HG03457 (cell line): ENCODE results near the gene POU2F1.

ENCODE experiments used
- ATAC-seq: cut with Tn5 transposase; IDR thresholded peaks from one replicate; pipeline ENCODE4 v1.9.1; 2021; ENCODE audit warnings: moderate number of reproducible peaks; ENCODE audit not compliant: unreplicated experiment

Gene POU2F1

DNA sequence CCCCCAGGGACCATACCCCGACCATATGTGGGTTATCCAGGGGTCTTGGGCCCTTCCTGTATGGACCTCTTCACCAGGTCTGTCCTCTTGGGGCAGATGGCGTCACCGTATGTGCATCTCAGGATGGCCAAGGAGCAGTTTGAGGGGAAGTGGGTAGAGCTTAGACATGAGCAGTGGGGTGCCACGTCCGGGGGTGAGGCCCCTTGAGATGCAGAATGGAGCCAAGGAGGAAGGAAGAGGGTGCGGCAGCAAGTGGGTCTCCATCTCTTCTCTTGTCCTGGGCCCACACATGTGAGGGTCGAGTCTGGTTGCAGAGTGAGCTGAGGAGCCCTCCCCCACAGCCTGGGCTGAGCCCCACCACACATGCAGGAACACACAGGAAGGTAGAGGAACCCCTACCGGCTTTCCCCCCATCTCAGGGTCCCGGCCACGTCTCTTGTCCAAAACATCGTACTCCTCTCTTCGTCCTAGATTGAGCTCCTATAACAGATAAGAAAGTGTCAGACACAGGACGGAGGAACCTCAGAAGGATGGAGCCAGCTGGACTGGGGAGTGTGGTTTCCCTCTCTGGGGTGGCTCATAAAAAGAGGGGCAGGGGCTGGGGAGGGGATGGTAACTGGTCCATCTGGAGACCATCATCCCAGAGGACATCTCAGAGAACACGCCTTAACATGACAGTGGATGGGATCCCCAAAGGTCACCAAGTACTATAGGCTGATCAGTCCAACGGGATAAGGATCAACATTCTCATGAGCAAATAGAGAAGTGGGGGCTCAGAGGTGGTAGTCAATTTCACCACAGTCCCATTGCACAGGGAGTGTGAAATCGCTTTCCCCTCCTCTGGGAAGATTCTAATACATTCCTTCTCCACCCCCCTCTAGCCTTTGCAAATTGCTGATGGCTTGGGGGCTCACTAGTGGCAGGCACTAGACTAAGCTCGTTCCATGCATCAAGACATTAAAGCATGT lies 217.8 kb downstream of the POU2F1 start:
- ATAC-seq: no peak

DNA sequence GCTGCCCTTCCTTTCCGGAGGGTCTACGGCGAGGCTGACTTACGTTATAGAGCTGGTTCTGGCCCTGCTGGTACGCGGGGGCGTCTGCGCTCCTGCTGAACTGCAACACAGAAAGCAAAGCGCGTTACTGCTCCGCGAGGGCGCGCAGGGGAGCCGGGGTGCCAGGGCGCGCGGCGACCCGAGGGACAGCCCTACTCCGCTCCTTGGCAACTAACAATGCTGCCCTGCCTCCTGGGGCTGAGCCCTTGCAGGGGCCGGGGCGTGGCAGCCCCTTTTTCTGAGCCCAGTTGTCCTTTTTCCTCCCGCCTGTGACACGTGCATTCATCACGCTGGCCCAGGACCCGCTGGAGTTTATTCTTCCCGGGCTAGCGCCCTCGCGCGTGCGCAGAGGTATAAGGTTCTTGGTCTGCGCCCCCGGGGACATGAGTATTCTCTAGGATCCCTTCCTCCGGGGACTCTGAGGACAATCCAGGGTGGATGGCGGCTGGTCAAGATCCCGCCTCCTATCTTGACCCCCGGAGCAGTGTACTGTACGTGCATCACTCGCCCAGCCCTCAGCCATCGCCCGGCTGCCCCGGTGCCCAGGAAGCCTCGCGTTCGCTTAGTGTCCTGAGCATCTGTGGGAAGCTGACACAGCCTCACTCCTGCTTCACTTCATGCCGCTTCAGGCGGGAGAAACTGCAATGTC lies 218.8 kb downstream of the POU2F1 start:
- no peak for ATAC-seq

DNA sequence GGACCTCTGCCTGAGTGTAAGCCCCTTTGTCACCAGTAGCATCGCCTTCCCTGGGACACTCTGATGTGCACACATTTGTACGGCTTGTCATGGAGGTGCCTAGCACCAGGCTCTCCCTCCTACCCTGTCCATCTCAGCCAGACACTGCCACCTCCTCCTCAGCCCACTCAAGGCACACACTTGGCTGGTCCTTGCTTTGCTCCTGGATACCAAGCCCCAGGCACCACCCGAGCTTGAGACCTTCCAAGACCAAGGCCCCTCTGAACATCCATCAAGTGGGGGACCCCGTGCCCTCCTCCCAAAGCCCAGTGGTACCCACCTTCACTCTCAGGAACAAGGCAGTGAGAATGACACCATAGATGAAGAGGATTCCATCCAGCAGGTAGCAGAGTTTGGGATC lies 219.7 kb downstream of the POU2F1 start:
- no peak for ATAC-seq

DNA sequence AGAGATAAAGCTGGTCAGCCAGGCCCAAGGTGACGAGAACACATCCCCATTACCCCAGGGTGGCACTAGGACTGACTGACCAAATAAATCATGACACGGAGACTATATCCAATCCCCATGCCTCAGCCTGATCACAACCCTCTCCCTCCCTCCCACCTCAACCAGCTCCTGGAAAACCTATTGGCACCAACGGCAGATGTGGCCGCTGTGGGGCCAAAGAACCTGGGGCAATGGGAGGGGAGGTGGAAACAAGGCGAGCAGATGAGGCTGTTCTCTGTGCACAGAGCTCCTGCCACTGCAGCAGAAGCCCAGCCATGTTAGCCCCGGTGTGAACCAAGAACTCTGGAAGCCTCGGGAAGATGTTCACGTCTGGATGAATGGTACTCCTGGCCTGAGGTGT lies 220.1 kb downstream of the POU2F1 start:
- no peak for ATAC-seq

DNA sequence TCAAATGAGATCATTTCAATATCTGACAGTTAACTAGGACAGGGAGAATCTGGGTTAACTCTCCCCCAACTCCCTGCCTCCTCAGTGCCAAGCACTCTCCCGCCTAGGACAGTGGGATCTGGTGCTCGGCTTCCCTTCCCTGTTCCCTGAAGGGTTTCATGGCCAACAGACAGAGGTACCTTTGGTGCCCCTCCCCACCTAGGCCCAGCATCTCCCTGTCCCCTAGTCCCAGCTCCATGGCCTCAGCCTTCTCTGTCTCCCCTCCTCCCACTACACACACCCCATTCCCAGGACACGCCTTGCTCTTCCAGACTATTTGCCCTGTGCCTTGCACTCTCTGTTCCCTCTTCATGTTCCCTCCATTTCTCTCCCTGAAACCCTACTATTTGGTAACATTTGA lies 220.5 kb downstream of the POU2F1 start:
- ATAC-seq: no peak

DNA sequence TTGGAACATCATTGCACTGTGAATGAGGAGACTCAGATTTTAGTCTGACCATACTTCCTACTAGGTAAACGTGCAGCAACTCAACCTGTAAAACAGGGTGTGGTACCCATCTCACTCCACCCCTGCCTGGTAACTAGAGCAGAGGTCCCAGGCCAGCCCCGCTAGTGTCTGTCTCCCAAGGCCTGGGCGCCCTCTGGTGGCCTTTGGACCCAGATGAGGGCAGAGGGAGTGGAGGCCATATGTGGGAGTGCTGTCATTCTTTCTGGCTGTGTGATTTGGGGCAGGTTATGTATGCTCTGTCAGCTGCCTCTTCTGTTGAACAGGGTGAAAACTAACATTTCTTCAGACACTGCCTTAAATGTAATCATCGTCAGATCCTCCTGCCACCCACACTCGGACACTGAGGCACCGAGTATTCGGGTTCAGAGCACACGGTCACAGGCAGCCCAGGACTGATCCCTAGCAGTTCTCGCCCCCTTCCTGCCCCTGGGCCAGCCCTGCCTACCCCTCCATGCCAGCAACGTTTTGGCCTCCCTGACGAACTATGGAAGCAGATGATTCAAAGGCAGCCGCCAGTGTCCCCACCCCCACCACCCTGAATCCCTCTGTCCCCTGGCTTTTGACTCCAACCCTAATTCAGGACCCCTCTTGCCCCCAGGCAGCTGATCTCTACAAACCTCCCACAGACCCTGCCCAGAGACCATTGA lies 221.6 kb downstream of the POU2F1 start:
- no peak for ATAC-seq

DNA sequence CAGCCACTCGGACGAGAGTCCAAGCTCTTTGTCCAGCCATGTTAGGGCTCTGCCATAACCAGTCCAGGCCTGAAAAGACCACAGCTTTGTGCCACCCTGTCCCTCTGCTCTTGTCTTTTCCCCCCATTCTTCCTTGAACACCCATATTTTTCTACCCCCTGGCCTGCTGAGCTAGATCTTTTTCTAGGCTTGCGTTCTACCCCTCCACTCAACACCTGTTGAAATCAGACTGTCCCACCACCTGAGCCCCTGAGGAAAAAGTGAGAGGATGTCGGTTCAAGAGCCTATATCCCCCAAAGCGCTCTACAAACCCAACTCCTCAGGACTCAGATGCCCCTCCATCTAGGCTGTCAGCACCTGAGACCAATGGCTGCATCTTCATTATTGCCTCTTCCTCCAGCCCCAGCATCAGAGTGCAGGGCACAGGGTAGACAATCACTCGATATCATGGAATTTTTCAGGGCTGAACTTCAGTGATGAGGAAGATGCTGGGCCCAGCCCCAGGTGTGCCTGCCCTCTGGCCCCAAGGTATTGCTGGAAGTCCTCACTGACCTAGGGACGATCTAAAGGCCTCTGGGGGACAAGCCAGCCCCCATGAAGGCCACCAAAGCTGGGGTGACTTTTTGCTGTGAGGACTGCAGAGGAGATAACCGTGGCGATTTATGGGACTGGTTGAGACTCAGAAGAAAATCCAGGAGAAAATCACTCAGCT lies 222.3 kb downstream of the POU2F1 start:
- no peak for ATAC-seq

DNA sequence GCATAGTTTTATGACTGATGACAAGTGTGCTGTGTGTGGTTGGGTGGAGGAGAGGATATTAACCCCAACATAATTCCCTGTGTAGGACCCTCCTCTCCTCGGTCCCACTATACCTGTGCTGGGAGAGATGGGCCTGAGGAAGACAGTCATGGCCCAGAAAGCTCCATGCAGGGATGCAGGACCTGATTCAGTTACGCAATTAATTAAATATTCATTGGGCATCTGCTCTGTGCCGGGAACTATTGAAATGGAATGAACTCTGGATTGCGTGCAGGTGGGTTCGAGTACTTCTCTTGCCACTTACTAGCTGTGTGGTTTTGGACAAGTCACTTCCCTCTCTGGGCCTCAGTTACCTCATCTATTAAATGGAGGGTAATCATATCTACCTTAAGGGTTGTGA lies 223.1 kb downstream of the POU2F1 start:
- ATAC-seq: no peak

DNA sequence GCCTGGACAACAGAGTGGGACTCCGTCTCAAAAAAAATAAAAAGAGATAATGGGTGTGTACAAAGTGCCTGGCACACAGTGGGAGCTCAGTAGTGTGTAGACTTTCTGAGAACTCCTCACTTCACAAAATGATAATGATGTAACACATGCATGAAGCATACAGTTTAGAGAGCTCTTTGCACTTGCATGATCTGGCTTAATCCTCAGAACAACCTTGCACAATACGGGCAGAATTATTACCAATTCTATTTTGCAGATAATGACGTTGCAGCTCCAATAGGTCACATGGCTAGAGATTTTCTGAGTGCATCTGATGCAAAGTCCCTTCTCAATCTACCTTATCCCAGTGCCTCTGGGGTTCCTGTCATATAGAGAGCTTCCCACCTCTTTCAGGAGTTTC lies 226.3 kb downstream of the POU2F1 start:
- no peak for ATAC-seq

DNA sequence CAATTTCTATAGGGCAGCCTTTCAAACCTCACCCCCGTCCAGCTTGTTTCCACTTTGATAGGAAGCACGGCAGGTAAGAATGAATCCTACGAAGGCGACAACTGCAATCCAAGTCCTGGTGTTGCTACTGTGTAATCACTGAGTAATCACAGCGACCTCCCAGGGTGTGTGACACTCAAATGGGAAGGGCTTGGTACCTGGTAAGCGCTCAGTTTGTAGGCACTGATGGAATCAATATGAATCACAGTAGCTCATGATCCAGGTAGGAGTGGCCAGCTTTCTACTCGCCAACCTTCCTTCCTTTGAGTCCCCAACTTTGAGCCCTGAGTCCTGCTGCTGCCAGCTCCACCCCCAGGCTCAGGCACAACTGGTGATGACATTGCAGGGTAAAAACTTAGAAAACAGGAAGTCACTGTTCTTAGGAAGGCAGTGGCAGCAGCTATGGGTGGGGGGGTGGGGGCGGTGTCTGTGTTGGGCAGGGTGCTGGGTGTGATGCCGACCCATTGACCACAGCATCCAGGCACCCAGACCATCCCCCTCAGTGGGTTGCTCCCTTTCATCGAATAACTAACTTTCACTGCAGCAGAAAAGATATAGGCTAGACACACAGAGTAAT lies 226.9 kb downstream of the POU2F1 start:
- ATAC-seq: no peak

DNA sequence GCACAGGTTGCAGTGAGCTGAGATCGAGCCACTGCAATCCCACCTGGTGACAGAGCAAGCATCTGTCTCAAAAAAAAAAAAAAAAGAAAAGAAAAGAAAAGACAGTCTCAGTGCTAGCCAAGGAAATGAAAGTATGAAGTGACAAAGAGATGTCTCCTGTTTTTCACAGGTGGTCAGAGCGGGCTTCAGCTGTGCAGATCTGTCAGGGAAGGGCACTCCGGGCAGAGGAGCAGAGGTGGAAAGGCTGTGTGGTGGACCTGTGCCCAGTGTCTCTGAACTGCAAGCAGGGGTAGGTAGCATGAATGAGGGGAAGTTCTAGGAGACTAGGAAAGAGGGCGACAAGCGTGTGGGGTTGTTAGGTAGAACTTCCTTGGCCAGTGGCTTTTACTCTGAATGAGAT lies 230.2 kb downstream of the POU2F1 start:
- ATAC-seq: no peak

DNA sequence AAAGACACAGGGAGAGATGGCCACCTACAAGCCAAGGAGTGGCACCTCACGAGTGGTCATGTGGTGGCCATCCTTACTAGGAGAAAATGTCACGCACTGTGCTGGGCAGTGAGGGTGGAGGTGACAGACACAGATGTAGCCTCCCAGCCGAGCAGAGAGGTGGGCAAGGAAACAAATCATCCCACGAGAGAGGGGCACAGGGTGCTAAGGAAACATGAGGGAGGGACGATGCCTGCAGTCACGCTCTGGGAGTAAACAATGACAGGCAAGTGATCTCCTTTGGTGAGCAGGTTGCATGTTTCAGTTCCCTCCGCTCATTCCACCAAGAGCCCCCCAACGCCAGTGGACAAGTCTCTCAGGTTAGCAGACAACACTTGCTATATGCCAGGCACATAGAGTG lies 231.8 kb downstream of the POU2F1 start:
- ATAC-seq: no peak

DNA sequence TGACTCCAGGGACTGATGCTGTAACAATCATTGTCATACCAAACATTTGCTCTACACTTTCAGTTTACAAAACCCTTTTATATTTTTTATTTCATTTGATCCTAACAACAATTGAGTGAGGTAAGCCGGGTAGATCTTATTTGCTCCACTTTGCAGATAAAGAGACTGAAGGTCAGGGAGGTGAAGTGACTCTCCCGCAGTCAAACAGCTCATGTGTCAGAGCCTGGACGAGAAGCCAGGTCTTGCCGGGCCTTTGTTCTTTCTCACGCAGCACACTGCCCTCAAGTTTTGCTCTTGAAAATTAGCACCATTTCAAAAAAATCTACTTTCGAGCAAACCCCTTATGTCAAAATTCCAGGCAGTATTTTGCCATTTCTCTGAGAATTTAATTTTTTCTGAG lies 232.4 kb downstream of the POU2F1 start:
- ATAC-seq: no peak

DNA sequence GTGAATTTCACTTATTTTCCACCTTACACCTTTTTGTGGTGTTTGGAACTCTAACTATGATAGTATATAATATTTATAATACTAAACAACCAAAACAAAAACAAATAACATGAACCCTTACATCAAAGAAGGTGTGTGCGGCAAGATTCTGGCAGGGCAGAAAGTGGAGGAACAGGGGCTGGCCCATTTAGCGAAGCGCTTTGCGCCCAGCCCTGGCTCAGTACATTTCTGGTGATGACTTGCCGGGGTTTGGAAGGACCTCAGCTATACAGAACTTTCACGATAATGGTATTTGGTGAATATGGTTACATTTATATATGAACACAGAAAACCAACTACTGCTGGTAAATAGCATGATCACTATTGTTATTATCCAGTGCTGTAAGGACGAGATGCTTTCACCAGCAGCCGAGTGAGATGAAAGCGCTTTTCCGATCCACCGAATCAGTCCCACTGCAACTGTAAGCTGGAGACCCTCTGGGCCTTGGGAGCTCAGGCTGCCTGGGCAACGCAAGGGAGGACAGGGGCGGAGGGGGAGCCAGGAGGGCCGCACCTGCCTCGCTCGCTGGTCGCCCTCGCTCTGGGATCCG lies 233.7 kb downstream of the POU2F1 start:
- no peak for ATAC-seq

DNA sequence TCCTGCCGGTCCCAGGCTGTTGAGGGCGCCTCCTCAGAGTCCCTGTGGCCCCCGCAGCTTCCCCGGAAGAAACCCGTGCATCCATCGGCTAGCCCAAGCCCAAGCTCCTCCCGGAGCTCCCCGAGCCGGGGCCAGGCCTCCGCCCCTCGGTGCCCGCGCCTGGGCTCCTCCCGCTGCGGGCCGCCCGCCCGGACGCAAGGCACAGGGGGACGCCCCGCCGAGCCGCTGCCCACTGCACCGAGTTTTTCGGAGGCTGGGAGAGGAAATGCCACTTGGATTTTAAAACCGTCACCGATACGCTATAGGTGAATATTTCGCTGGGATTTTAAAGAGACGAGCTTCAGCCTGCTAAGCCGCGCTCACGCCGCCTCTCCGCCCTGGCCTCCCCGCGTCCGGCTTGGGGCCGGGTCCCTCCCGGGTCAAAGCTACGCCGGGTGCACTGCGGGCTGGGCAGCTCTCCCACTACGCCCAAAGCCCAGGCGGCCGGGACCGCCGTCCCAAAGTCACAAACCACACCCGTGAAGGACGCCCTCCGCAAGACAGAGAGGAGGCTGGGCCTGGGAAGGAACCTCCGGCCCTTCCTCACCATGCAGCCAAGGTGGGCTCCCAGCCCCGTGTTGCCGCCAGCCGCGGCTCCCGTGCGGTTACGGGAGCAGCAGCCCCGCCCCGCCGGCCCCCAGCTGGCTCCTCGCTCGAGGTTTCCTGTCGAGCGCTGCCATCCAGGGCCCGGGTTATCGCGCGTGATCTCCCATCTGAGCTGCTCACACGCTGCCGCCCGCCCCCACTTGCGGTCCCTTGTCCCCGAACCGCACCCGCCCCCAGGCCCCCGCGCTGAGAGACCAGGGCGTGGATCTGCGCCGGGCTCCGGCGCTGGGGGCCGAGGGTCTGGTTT lies 234.5 kb downstream of the POU2F1 start:
- ATAC-seq: no peak

DNA sequence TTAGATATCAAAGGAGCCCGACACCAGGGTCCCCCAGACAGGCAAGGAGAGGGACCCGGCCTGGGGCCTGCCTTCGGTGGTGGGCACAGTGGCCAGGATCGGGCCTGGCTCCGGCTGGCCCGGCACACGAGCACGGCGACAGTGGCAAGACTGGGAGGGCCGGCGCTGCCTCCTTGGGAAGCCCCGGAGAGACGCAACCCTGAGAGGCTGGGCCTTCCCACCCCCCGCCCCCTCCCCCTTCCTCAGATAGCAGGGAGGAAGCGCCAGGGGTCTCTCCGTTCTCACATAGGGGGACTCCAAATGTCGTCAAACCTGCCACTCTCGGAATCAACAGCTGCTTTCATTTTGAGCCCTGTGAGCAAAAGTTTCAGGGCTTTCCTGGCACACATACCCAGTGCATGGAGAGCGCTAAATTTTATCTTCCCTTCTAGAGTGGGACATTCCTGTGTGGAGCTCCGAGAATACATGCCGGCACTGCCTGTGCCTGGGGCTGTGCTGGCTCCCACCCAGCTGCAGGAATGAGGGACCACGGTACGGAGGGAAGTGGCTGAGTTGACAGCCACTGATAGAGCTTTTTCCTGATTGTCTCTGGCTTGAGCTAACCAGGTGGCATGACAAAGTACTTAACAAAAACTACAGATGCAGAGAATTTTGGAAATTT lies 235.2 kb downstream of the POU2F1 start:
- ATAC-seq: no peak

DNA sequence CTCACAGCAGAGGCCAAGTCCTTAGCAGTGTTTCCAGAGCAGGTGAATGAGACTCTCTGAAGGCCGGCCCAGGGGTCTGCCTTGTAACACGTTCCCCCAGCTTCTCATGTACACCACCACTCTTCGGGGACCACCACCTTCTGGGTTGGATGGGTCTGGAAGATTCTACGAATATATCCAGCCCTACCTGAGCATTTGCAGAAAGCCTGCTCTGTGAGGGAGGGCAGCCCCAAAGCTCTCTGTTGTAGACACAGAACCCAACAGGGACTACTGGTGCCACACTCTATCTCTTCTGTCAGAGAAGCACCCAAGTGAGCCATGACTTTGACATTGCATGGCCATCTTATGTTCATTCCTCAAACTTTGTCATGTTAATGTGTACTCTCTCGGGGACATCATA lies 235.8 kb downstream of the POU2F1 start:
- no peak for ATAC-seq

DNA sequence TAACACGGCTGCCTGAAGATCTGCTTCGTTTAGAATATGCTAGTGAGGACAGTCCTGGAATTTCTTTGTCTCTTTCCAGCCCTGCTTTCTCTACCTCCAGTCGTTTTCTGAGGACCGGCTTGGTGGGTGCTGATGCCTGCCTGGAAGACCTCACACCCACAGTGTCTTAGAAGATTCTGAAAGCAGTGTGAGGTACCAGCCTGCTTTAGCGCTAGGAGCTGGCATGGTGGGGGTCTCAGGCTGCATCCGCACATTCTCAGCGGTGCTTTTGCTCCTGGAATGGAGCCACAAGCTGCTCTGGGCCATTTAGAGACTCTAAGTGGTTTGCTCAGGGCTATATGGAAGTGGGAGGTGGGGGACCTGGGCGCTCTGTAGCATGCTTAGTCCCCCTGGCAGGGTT lies 236.2 kb downstream of the POU2F1 start:
- no peak for ATAC-seq
